ENCODE results near the gene PYGO1.
A peak's percentile ranks its signal among the peaks of the same experiment; 100 is the strongest.

PYGO1 gene

DNA sequence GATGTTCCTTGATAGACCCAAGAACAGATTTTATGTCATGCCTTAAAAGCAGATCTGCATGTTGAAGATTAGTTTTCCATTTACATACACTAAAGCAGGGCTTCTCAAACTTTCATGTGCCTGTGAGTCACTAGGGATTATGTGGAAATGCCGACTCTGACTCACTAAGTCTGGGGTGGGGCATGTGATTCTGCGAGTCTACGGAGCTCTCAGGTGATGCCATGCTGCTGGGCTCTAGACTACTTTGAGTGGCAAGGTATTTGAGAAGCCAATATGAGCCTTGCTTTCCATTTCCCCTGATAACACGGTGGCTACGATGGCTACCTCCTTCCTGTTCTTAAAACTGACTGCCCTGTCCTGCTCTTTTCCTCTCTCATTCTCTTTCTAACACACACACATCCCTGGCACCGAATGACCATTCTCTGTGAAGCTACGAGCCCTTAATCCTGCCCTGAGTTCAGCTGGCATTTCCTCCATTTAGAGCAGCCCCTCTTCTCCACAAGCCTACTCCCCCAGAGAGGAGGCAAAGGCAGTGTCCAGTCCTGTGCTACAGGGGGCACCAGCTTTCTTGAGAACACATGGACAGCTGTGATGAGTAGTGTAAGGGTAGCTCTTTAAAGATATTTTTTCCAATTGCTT, 39.7 kb upstream of the PYGO1 start:
- Histone ChIP-seq H2AFZ (ENCODE audit: low read length) (peak overlapping the region; percentile 84), H3K27me3 (ENCODE audit: insufficient read depth, low read length, poor library complexity, severe bottlenecking) (no peaks in the 10 kb centered on the region), H3K9ac (ENCODE audit: low read depth, low read length, poor library complexity, severe bottlenecking) (no peak overlapping the region), H3K36me3 (ENCODE audit: insufficient read depth, low read length) (no peaks in the 10 kb centered on the region), H3K4me1 (ENCODE audit: insufficient read depth, low read length, poor library complexity, severe bottlenecking) (no peaks in the 10 kb centered on the region), H3K79me2 (ENCODE audit: insufficient read depth, low read length) (no peaks in the 10 kb centered on the region), H3K4me2 (ENCODE audit: low read depth, low read length, poor library complexity, severe bottlenecking) (no peak overlapping the region), H3K9me3 (ENCODE audit: insufficient read depth, low read depth, low read length) (no peaks in the 10 kb centered on the region), H3F3A (ENCODE audit: low read depth) (no peaks in the 10 kb centered on the region), H4K20me1 (ENCODE audit: insufficient read depth, low read length, poor library complexity, severe bottlenecking) (no peaks in the 10 kb centered on the region), H3K9me2 (replicated peaks; ENCODE audit: low read depth, low read length) (no peaks in the 10 kb centered on the region), H3K4me3 (ENCODE audit: low read length, poor library complexity, severe bottlenecking) (no peak overlapping the region)
- no peak for TF ChIP-seq EZH2phosphoT487 (IDR thresholded peaks at IDR 0.05; ENCODE audit: borderline replicate concordance)
- TF ChIP-seq, protein P1, sequence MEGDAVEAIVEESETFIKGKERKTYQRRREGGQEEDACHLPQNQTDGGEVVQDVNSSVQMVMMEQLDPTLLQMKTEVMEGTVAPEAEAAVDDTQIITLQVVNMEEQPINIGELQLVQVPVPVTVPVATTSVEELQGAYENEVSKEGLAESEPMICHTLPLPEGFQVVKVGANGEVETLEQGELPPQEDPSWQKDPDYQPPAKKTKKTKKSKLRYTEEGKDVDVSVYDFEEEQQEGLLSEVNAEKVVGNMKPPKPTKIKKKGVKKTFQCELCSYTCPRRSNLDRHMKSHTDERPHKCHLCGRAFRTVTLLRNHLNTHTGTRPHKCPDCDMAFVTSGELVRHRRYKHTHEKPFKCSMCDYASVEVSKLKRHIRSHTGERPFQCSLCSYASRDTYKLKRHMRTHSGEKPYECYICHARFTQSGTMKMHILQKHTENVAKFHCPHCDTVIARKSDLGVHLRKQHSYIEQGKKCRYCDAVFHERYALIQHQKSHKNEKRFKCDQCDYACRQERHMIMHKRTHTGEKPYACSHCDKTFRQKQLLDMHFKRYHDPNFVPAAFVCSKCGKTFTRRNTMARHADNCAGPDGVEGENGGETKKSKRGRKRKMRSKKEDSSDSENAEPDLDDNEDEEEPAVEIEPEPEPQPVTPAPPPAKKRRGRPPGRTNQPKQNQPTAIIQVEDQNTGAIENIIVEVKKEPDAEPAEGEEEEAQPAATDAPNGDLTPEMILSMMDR (conservative IDR thresholded peaks at IDR 0.05; ENCODE audit: low read length) = peak; percentile 55

DNA sequence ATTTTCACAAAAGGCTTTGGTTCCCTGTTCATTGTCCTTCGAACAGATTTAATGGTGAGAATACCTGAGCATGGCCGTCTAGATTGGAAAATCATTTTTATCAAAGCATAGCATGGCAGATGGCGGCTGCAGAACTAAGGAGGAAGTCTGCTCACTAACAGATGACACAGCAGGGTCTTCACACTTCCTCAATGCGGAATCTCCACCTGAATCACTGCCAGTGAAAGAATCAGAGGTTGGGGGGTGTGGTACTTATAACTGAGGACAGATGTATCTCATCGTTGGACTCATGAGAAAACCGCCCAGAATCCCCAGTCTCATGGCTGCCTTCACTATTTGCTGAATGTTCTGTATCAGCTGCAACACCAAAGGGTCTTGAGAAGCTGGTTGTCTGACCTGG, 31.6 kb upstream of the PYGO1 start:
- Histone ChIP-seq H4K20me1 (ENCODE audit: insufficient read depth, low read length, poor library complexity, severe bottlenecking) (no peaks in the 10 kb centered on the region), H3K4me3 (ENCODE audit: low read length, poor library complexity, severe bottlenecking) (no peak overlapping the region), H3K4me1 (ENCODE audit: insufficient read depth, low read length, poor library complexity, severe bottlenecking) (no peaks in the 10 kb centered on the region), H3K79me2 (ENCODE audit: insufficient read depth, low read length) (no peaks in the 10 kb centered on the region), H3K9me2 (replicated peaks; ENCODE audit: low read depth, low read length) (no peaks in the 10 kb centered on the region), H3K36me3 (ENCODE audit: insufficient read depth, low read length) (no peaks in the 10 kb centered on the region), H2AFZ (ENCODE audit: low read length) (no peak overlapping the region), H3K9ac (ENCODE audit: low read depth, low read length, poor library complexity, severe bottlenecking) (no peak overlapping the region), H3K4me2 (ENCODE audit: low read depth, low read length, poor library complexity, severe bottlenecking) (no peak overlapping the region), H3K9me3 (ENCODE audit: insufficient read depth, low read depth, low read length) (no peaks in the 10 kb centered on the region), H3F3A (ENCODE audit: low read depth) (no peaks in the 10 kb centered on the region), H3K27me3 (ENCODE audit: insufficient read depth, low read length, poor library complexity, severe bottlenecking) (no peaks in the 10 kb centered on the region)
- TF ChIP-seq EZH2phosphoT487 (IDR thresholded peaks at IDR 0.05; ENCODE audit: borderline replicate concordance) = no peak
- TF ChIP-seq, protein P1 (conservative IDR thresholded peaks at IDR 0.05; ENCODE audit: low read length) = no peak

GRCh38 chr15:55618387-55618786, 30.2 kb upstream of the PYGO1 start:
- no peaks in the 10 kb centered on the region for H3K9me2 ChIP-seq (replicated peaks; ENCODE audit: low read depth, low read length)
- H4K20me1 ChIP-seq (ENCODE audit: insufficient read depth, low read length, poor library complexity, severe bottlenecking) = no peaks in the 10 kb centered on the region
- H3K9ac ChIP-seq (ENCODE audit: low read depth, low read length, poor library complexity, severe bottlenecking) = no peak overlapping the region
- no peaks in the 10 kb centered on the region for H3K4me1 ChIP-seq (ENCODE audit: insufficient read depth, low read length, poor library complexity, severe bottlenecking)
- no peak overlapping the region for H3K4me2 ChIP-seq (ENCODE audit: low read depth, low read length, poor library complexity, severe bottlenecking)
- H3K9me3 ChIP-seq (ENCODE audit: insufficient read depth, low read depth, low read length) = no peaks in the 10 kb centered on the region
- TF ChIP-seq, protein P1 (conservative IDR thresholded peaks at IDR 0.05; ENCODE audit: low read length) = no peak
- no peak for TF ChIP-seq EZH2phosphoT487 (IDR thresholded peaks at IDR 0.05; ENCODE audit: borderline replicate concordance)
- no peak overlapping the region for H3K4me3 ChIP-seq (ENCODE audit: low read length, poor library complexity, severe bottlenecking)
- no peaks in the 10 kb centered on the region for H3K79me2 ChIP-seq (ENCODE audit: insufficient read depth, low read length)
- H3F3A ChIP-seq (ENCODE audit: low read depth) = no peaks in the 10 kb centered on the region
- H3K27me3 ChIP-seq (ENCODE audit: insufficient read depth, low read length, poor library complexity, severe bottlenecking) = no peaks in the 10 kb centered on the region
- no peaks in the 10 kb centered on the region for H3K36me3 ChIP-seq (ENCODE audit: insufficient read depth, low read length)
- H2AFZ ChIP-seq (ENCODE audit: low read length) = no peak overlapping the region
